H1 (cell line): Measurements from ENCODE around the gene PSD. TPM values are rescaled to one million over a fixed set of nuclear protein-coding genes. Genes with fewer than 3 reads are reported as not detected.

ENCODE experiments used
- KDM4A ChIP-seq: IDR thresholded peaks from one replicate; pipeline ENCODE4 v1.7.1; 2012; ENCODE audit warnings: low read depth, mild to moderate bottlenecking, moderate library complexity, low read length, inconsistent platforms; ENCODE audit not compliant: severe bottlenecking
- polyA plus RNA-seq, 7 experiments: library from polyadenylated mRNA; depleted of rRNA in 3 of 7; stranded (reverse) in 5 of 7; unstranded in 2 of 7; fragments of >200 nt in 5 of 7; fragments of 200-250 nt in 2 of 7; gene quantifications; 1 replicate in 5 of 7; 2 replicates in 1 of 7; 4 replicates in 1 of 7; pipeline versions ENCODE4 v1.2.1 to v1.2.3, GENCODE V29; 2011 to 2013; ENCODE audit warnings: missing spikeins in 2 of 7, mixed read lengths in 2 of 7
- total RNA-seq: library from RNA; stranded (reverse); fragmentation: NEBNext Ultra II Directional; extraction: Animal tissue kit (Norgen Biotek cat#: 25700); gene quantifications from 2 replicates; pipeline ENCODE4 v1.2.1, GENCODE V29; 2021

The PSD gene
- total and polyA plus RNA-seq, 2 of the 8 experiments (the other 6 are each of a cell fraction or from before 2014, with no cell fraction given): 5.4 to 6.0 TPM

DNA sequence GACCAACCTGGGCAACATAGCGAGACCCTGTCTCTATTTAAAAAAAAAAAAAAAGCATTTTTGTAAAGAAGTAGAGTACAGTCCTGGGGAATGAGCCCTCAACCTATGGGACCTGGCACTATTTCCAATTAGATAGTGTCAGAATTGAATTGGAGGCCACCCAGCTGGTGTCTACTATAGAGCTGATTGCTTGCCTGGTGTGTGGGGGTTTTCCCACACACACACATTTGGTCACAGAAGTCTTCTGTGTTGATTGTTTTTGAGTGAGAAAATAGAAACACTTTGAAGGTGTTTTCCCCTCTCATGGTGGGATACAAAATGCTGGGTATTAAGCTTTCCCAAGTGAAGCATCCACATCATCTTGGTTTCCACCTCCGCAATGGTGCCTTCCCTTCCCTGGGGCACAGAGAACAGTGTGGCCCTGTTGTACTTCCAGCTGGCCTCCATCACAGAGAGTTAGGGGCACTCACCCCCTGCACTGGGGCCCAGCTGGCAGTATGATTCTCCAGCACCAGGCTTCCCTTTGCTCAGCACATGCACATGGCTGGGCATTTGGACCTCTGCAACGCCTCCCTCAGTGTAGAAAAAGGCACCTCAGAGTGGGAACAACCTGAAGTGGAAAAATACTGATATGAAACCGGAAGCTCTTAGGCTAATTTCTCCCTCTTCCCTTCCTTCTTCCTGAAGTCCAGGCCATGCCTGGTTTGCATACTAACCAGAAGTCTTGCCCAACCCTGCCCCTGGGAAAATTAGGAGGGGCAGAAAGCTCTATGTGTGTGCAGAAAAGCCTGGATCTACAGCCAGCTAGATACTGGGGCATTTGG, 33.8 kb downstream of the PSD start (continued):
- no peak for TF ChIP-seq KDM4A
